WTC11 (cell line): ENCODE results near the gene MED27. TPM values are rescaled to one million over a fixed set of nuclear protein-coding genes. Genes with fewer than 3 reads are reported as not detected.

Experiments
- ATAC-seq: fragments of 200-7000 bp; cut with Tn5 transposase; 2 replicates; pipeline ENCODE4 v1.10.0; 2021; ENCODE audit warnings: mild to moderate bottlenecking, moderate library complexity
- CTCF ChIA-PET: fragments of 300-600 bp; sonication (Branson Sonifier 250); formaldehyde crosslinking; loops from one replicate; lab custom pipeline; 2021; ENCODE audit warnings: antibody characterized with exemption; lab: Charles Lee
- POLR2A ChIA-PET: fragments of 350-600 bp; sonication (Branson Sonifier 250); formaldehyde crosslinking; loops from one replicate; lab custom pipeline; 2021; ENCODE audit warnings: antibody characterized with exemption; lab: Charles Lee
- DNase-seq: peaks from one replicate; pipeline ENCODE4 v3.0.0; 2021; ENCODE audit warnings: low spot score
- H3K27ac Mint-ChIP-seq: 2 replicates; pipeline ENCODE4 v1.8.0; 2021; ENCODE audit warnings: mixed read lengths
- H3K27me3 Mint-ChIP-seq: 2 replicates; pipeline ENCODE4 v1.8.0; 2021; ENCODE audit warnings: low read depth, mild to moderate bottlenecking, moderate library complexity, mixed read lengths
- H3K36me3 Mint-ChIP-seq: 2 replicates; pipeline ENCODE4 v1.8.0; 2021; ENCODE audit warnings: mixed read lengths
- H3K4me1 Mint-ChIP-seq: 2 replicates; pipeline ENCODE4 v1.8.0; 2022; ENCODE audit warnings: mixed read lengths
- H3K4me3 Mint-ChIP-seq: 2 replicates; pipeline ENCODE4 v1.8.0; 2021; ENCODE audit warnings: mild to moderate bottlenecking, moderate library complexity, mixed read lengths
- H3K9me3 Mint-ChIP-seq: 2 replicates; pipeline ENCODE4 v1.8.0; 2021; ENCODE audit warnings: mixed read lengths
- ATF1 ChIP-seq: sonication (generic); formaldehyde crosslinking; IDR thresholded peaks from 2 replicates; pipeline ENCODE4 v1.8.1; 2023; ENCODE audit warnings: mild to moderate bottlenecking, moderate library complexity, missing genetic modification reagents
- EMX1 ChIP-seq: fragments of 250-450 bp; sonication (Bioruptor Pico); IDR thresholded peaks from 2 replicates; pipeline ENCODE4 v1.8.0; 2021; ENCODE audit warnings: mild to moderate bottlenecking
- ETV6 ChIP-seq: sonication (generic); formaldehyde crosslinking; IDR thresholded peaks from 2 replicates; pipeline ENCODE4 v1.8.1; 2022; ENCODE audit warnings: mild to moderate bottlenecking, missing genetic modification reagents
- FOXK1 ChIP-seq: sonication (generic); formaldehyde crosslinking; IDR thresholded peaks from 2 replicates; pipeline ENCODE4 v1.8.0; 2022; ENCODE audit warnings: mild to moderate bottlenecking, moderate library complexity, missing genetic modification reagents
- GTF2I ChIP-seq: fragments of 250-450 bp; sonication (Bioruptor Pico); conservative IDR thresholded peaks from 2 replicates; pipeline ENCODE4 v1.4.0; 2021; ENCODE audit warnings: mild to moderate bottlenecking
- MYBL2 ChIP-seq: sonication (generic); formaldehyde crosslinking; IDR thresholded peaks from 2 replicates; pipeline ENCODE4 v1.8.1; 2023; ENCODE audit warnings: mild to moderate bottlenecking, moderate library complexity, missing genetic modification reagents
- NR2C2 ChIP-seq: sonication (generic); formaldehyde crosslinking; IDR thresholded peaks from 2 replicates; pipeline ENCODE4 v1.8.0; 2022; ENCODE audit warnings: mild to moderate bottlenecking, missing genetic modification reagents
- NR3C1 ChIP-seq: sonication (generic); formaldehyde crosslinking; conservative IDR thresholded peaks from 2 replicates; pipeline ENCODE4 v1.8.1; 2023; ENCODE audit warnings: low read depth, mild to moderate bottlenecking, missing genetic modification reagents
- RORB ChIP-seq: fragments of 250-450 bp; sonication (Bioruptor Pico); IDR thresholded peaks from 2 replicates; pipeline ENCODE4 v1.9.0; 2021; ENCODE audit warnings: mild to moderate bottlenecking
- SMAD3 ChIP-seq: sonication (generic); formaldehyde crosslinking; IDR thresholded peaks from 2 replicates; pipeline ENCODE4 v1.8.0; 2022; ENCODE audit warnings: missing genetic modification reagents, mild to moderate bottlenecking, borderline replicate concordance
- SMAD4 ChIP-seq: sonication (generic); formaldehyde crosslinking; IDR thresholded peaks from 2 replicates; pipeline ENCODE4 v1.8.0; 2022; ENCODE audit warnings: mild to moderate bottlenecking, missing genetic modification reagents
- TEAD4 ChIP-seq: sonication (generic); formaldehyde crosslinking; IDR thresholded peaks from 2 replicates; pipeline ENCODE4 v1.8.0; 2022; ENCODE audit warnings: mild to moderate bottlenecking, missing genetic modification reagents
- TP53 ChIP-seq: sonication (generic); formaldehyde crosslinking; IDR thresholded peaks from 2 replicates; pipeline ENCODE4 v1.8.1; 2023; ENCODE audit warnings: mild to moderate bottlenecking, missing genetic modification reagents
- ZNF121 ChIP-seq: sonication (generic); formaldehyde crosslinking; IDR thresholded peaks from 2 replicates; pipeline ENCODE4 v1.8.0; 2023; ENCODE audit warnings: missing genetic modification reagents
- ZNF138 ChIP-seq: sonication (generic); formaldehyde crosslinking; conservative IDR thresholded peaks from 2 replicates; pipeline ENCODE4 v1.8.1; 2022; ENCODE audit warnings: mild to moderate bottlenecking, moderate library complexity, missing genetic modification reagents
- ZNF263 ChIP-seq: sonication (generic); formaldehyde crosslinking; IDR thresholded peaks from 2 replicates; pipeline ENCODE4 v1.8.1; 2022; ENCODE audit warnings: low read depth, mild to moderate bottlenecking, moderate library complexity, missing genetic modification reagents
- ZNF317 ChIP-seq: sonication (generic); formaldehyde crosslinking; IDR thresholded peaks from 2 replicates; pipeline ENCODE4 v1.8.1; 2023; ENCODE audit warnings: low read depth, mild to moderate bottlenecking, moderate library complexity, missing genetic modification reagents, borderline replicate concordance
- ZNF396 ChIP-seq: fragments of 250-450 bp; sonication (Bioruptor Pico); IDR thresholded peaks from 2 replicates; pipeline ENCODE4 v1.8.0; 2021; ENCODE audit warnings: mild to moderate bottlenecking, moderate library complexity, borderline replicate concordance
- total RNA-seq: library from RNA; stranded (reverse); gene quantifications from 3 replicates; pipeline ENCODE4 v1.2.3, GENCODE V29; 2021
- TF ChIP-seq, protein P1 (sequence below): sonication (generic); formaldehyde crosslinking; IDR thresholded peaks from 2 replicates; pipeline ENCODE4 v1.8.1; 2023; ENCODE audit warnings: mild to moderate bottlenecking, missing genetic modification reagents, moderate library complexity
- TF ChIP-seq, protein P2 (sequence below): sonication (generic); formaldehyde crosslinking; IDR thresholded peaks from 2 replicates; pipeline ENCODE4 v1.8.1; 2022; ENCODE audit warnings: mild to moderate bottlenecking, moderate library complexity, missing genetic modification reagents
- TF ChIP-seq, protein P3 (sequence below): fragments of 250-450 bp; sonication (Bioruptor Pico); IDR thresholded peaks from 2 replicates; pipeline ENCODE4 v1.9.0; 2021; ENCODE audit warnings: mild to moderate bottlenecking
- TF ChIP-seq, protein P4 (sequence below): sonication (generic); formaldehyde crosslinking; IDR thresholded peaks from 2 replicates; pipeline ENCODE4 v1.8.0; 2023; ENCODE audit warnings: mild to moderate bottlenecking, missing genetic modification reagents
- TF ChIP-seq, protein P5 (sequence below): fragments of 250-450 bp; sonication (Bioruptor Pico); IDR thresholded peaks from 2 replicates; pipeline ENCODE4 v1.9.0; 2021; ENCODE audit warnings: moderate library complexity, mild to moderate bottlenecking, inconsistent platforms, borderline replicate concordance
- TF ChIP-seq, protein P6 (sequence below): fragments of 250-450 bp; sonication (Bioruptor Pico); IDR thresholded peaks from 2 replicates; pipeline ENCODE4 v1.9.0; 2021; ENCODE audit warnings: mild to moderate bottlenecking
- TF ChIP-seq, protein P7 (sequence below): sonication (generic); formaldehyde crosslinking; IDR thresholded peaks from 2 replicates; pipeline ENCODE4 v1.8.1; 2022; ENCODE audit warnings: mild to moderate bottlenecking, missing genetic modification reagents, moderate library complexity, borderline replicate concordance

Gene MED27
- total RNA-seq, 1 experiment from 2014 or later, result 27.9 TPM

DNA sequence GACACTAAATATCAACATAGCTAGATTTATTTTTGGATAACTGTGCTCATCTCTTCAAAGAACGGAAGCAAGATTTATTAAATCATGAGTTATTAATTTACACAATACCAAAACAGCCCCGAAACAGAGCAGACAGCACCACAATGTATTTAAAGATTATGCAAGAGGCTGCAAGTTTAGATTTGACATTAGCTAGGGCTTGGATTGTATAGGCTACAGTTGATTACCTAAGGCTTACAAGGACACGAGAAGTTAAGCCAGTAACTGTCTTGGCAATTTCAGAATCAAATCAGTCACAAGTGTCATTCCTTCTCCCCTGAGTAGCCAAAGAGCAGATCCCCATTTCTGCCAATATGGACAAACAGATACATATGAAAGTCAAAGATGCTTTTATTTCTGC is 152.6 kb downstream of the MED27 start (continued):
- no peak for TF ChIP-seq ZNF317 (CRISPR knock-in tag)

DNA sequence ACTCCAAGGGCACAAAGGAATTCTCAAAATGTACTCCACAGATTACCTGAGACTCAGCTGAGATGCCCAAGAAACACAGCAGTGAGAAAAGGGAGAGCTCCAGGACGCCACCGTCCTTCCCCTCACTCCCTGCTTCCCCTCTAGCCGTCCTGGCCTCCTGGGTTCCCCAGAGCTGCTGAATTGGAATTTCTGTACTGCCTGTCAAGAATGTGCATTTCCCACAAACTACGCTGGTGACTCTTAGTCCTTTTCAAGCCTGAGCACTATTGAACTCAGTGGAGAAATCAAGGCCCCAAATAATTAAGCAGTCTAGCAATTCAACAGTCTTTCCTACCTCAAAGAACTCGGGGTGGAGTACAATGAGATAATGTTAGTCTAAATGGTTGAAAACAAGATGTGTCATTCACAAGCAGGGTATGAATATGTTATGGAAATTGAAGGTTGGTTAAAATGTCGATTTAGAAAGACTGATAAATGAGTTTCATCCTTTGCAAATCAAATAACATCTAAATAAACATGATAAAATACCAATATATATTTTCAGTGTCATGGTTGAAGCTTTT is 153.2 kb downstream of the MED27 start:
- ChIA-PET POLR2A (no interaction called here), CTCF (no interaction called here)
- peaks cover 20% of the 10 kb centered on the region for H3K4me1 Mint-ChIP-seq
- ATAC-seq (no peak), DNase-seq (no peak)
- TF ChIP-seq, protein P1, sequence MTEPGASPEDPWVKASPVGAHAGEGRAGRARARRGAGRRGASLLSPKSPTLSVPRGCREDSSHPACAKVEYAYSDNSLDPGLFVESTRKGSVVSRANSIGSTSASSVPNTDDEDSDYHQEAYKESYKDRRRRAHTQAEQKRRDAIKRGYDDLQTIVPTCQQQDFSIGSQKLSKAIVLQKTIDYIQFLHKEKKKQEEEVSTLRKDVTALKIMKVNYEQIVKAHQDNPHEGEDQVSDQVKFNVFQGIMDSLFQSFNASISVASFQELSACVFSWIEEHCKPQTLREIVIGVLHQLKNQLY (CRISPR knock-in tag), result no peak
- TF ChIP-seq, protein P2, sequence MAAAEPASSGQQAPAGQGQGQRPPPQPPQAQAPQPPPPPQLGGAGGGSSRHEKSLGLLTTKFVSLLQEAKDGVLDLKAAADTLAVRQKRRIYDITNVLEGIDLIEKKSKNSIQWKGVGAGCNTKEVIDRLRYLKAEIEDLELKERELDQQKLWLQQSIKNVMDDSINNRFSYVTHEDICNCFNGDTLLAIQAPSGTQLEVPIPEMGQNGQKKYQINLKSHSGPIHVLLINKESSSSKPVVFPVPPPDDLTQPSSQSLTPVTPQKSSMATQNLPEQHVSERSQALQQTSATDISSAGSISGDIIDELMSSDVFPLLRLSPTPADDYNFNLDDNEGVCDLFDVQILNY, result no peak
- TF ChIP-seq GTF2I (CRISPR knock-in tag) (no peak), ZNF263 (no peak), ZNF121 (CRISPR knock-in tag) (no peak), EMX1 (CRISPR knock-in tag) (no peak), TP53 (CRISPR knock-in tag) (no peak), NR2C2 (no peak), SMAD4 (CRISPR knock-in tag) (no peak)
- TF ChIP-seq, protein P3, sequence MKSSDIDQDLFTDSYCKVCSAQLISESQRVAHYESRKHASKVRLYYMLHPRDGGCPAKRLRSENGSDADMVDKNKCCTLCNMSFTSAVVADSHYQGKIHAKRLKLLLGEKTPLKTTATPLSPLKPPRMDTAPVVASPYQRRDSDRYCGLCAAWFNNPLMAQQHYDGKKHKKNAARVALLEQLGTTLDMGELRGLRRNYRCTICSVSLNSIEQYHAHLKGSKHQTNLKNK, result no peak
- TF ChIP-seq, protein P4, sequence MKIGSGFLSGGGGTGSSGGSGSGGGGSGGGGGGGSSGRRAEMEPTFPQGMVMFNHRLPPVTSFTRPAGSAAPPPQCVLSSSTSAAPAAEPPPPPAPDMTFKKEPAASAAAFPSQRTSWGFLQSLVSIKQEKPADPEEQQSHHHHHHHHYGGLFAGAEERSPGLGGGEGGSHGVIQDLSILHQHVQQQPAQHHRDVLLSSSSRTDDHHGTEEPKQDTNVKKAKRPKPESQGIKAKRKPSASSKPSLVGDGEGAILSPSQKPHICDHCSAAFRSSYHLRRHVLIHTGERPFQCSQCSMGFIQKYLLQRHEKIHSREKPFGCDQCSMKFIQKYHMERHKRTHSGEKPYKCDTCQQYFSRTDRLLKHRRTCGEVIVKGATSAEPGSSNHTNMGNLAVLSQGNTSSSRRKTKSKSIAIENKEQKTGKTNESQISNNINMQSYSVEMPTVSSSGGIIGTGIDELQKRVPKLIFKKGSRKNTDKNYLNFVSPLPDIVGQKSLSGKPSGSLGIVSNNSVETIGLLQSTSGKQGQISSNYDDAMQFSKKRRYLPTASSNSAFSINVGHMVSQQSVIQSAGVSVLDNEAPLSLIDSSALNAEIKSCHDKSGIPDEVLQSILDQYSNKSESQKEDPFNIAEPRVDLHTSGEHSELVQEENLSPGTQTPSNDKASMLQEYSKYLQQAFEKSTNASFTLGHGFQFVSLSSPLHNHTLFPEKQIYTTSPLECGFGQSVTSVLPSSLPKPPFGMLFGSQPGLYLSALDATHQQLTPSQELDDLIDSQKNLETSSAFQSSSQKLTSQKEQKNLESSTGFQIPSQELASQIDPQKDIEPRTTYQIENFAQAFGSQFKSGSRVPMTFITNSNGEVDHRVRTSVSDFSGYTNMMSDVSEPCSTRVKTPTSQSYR, result no peak
- TF ChIP-seq, protein P5, sequence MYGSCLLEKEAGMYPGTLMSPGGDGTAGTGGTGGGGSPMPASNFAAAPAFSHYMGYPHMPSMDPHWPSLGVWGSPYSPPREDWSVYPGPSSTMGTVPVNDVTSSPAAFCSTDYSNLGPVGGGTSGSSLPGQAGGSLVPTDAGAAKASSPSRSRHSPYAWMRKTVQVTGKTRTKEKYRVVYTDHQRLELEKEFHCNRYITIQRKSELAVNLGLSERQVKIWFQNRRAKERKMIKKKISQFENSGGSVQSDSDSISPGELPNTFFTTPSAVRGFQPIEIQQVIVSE (CRISPR knock-in tag), result no peak
- no peak overlapping the region for H3K4me3 Mint-ChIP-seq
- no peaks in the 10 kb centered on the region for H3K9me3 Mint-ChIP-seq
- no peak overlapping the region for H3K27ac Mint-ChIP-seq
- no peaks in the 10 kb centered on the region for H3K27me3 Mint-ChIP-seq
- H3K36me3 Mint-ChIP-seq, result no peaks in the 10 kb centered on the region

DNA sequence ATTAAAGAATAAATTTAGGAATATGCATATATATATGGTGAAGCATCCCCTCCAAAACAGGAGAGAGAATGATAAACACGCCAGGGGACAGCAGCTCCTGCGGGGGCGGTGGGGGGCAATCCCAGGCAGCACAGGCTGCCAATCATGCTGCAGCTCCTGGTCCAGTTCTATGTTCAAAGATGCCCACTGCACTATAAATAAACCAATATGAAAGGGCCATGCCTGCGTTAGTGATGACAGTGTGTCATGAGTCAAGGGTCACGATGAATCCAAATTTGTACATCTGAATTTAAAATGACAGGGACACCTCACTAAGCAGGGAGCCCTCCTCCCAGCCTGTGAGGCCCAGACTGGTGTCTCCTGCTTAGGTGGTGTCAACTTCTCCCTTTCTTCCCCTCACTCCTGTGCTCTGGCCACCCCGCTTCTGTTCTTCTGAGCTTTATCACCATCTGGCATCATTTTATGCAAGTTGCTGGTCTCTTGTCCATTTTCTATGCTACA is 153.9 kb downstream of the MED27 start:
- Mint-ChIP-seq H3K4me3 (no peak overlapping the region), H3K27me3 (no peaks in the 10 kb centered on the region), H3K4me1 (peaks cover 25% of the 10 kb centered on the region), H3K27ac (no peak overlapping the region), H3K9me3 (no peaks in the 10 kb centered on the region), H3K36me3 (no peaks in the 10 kb centered on the region)
- DNase-seq (no peak), ATAC-seq (no peak)
- ChIA-PET POLR2A (no interaction called here), CTCF (no interaction called here)
- no peak for TF ChIP-seq ZNF396 (CRISPR knock-in tag)
- TF ChIP-seq RORB (CRISPR knock-in tag), result no peak
- TF ChIP-seq TEAD4, result no peak
- TF ChIP-seq NR3C1 (CRISPR knock-in tag), result no peak
- TF ChIP-seq ZNF138 (CRISPR knock-in tag), result no peak
- no peak for TF ChIP-seq MYBL2 (CRISPR knock-in tag)
- no peak for TF ChIP-seq NR2C2
- TF ChIP-seq, protein P6, sequence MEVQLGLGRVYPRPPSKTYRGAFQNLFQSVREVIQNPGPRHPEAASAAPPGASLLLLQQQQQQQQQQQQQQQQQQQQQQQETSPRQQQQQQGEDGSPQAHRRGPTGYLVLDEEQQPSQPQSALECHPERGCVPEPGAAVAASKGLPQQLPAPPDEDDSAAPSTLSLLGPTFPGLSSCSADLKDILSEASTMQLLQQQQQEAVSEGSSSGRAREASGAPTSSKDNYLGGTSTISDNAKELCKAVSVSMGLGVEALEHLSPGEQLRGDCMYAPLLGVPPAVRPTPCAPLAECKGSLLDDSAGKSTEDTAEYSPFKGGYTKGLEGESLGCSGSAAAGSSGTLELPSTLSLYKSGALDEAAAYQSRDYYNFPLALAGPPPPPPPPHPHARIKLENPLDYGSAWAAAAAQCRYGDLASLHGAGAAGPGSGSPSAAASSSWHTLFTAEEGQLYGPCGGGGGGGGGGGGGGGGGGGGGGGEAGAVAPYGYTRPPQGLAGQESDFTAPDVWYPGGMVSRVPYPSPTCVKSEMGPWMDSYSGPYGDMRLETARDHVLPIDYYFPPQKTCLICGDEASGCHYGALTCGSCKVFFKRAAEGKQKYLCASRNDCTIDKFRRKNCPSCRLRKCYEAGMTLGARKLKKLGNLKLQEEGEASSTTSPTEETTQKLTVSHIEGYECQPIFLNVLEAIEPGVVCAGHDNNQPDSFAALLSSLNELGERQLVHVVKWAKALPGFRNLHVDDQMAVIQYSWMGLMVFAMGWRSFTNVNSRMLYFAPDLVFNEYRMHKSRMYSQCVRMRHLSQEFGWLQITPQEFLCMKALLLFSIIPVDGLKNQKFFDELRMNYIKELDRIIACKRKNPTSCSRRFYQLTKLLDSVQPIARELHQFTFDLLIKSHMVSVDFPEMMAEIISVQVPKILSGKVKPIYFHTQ, result no peak
- TF ChIP-seq FOXK1 (CRISPR knock-in tag), result no peak
- no peak for TF ChIP-seq ATF1 (CRISPR knock-in tag)
- TF ChIP-seq, protein P7, sequence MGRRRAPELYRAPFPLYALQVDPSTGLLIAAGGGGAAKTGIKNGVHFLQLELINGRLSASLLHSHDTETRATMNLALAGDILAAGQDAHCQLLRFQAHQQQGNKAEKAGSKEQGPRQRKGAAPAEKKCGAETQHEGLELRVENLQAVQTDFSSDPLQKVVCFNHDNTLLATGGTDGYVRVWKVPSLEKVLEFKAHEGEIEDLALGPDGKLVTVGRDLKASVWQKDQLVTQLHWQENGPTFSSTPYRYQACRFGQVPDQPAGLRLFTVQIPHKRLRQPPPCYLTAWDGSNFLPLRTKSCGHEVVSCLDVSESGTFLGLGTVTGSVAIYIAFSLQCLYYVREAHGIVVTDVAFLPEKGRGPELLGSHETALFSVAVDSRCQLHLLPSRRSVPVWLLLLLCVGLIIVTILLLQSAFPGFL (CRISPR knock-in tag), result no peak
- TF ChIP-seq ETV6 (CRISPR knock-in tag), result no peak
- no peak for TF ChIP-seq SMAD3 (CRISPR knock-in tag)
